Stimulated activated CD4-positive, alpha-beta T cell treated with anti-CD3 and anti-CD28 coated beads, Interleukin-15, amount 100 ng/mL, for 1 hour (primary cell): ENCODE data around the gene EDEM1.
A peak's percentile ranks its signal among the peaks of the same experiment; 100 is the strongest.
"Not testable (repeated sequence)": the region's sequence is repeated elsewhere in the genome, so short reads cannot be mapped to it uniquely, and the experiment has no call there.

Experiments used
- DNase-seq, 2 donors: peaks; one replicate each; pipeline ENCODE4 v3.0.0-alpha.2; 2020; ENCODE audit warnings: low read depth in 1 of 2, low spot score in 1 of 2

The EDEM1 gene

DNA sequence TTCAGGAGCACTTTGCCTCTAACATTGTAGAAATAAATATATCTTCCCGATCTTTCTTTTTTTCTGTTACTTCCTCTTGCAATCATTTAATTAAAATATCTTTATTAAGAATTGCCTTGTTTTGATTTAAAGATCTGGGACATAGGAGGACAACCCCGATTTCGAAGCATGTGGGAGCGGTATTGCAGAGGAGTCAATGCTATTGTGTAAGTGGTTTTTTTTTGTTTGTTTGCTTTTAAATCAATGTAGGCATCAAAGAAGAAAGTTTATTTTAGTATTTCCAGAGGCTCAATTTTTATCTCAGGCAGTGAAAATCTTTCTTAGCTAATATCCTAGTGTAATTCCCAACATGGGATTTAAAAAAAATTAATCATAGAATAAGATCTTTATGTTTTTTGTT is 15.5 kb upstream of the EDEM1 start:
- DNase-seq: no peak

DNA sequence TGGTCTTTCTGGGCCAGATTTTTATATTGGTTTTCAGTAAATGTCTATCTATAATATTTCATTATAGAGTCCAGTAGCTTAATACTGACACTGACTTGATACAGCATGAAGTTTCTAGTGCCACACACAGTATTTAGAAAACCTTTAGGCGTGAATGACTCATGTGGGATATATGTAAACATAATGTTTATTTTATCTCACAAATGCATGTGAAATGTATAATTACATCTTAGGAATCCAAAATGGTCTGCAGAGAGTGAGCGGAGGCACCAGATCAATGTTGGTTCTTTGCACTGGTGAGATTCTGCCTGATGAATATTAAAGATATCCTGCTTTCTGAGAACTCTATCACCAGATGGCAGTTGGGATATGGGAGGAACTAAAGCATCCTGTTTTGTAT is 8.5 kb upstream of the EDEM1 start:
- DNase-seq: not testable (repeated sequence)

DNA sequence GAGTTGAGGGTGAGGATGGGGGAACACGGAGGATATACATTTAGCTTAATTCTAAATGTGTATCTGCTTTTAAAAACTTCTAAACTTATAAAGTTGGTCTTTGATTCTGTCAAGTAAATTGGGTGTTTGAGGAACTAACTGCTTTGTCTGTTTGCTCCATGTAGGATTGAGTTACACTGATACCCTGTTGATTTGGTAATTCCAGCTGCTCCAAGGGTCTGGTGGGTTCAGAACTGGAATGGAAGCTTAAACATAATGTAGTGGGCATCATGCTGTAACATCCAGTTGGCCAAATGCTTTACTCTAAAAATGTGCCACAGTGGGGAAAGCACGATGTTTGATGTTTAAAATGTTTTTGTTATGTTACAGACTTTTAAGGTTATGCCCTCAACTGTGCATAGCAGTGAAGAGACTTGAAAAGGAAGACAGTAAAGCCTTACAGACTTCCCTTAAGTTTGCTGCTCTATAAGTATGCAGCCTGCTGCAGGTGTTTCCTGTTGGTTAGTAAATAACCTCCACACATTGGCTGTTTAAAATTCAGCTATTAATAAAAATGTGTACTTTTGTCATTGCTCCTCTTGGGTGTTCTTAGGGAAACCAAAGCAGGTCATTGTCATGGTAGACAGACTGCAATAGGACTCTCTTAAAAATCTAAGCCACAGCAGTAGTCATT is 5.9 kb upstream of the EDEM1 start:
- DNase-seq: no peak

DNA sequence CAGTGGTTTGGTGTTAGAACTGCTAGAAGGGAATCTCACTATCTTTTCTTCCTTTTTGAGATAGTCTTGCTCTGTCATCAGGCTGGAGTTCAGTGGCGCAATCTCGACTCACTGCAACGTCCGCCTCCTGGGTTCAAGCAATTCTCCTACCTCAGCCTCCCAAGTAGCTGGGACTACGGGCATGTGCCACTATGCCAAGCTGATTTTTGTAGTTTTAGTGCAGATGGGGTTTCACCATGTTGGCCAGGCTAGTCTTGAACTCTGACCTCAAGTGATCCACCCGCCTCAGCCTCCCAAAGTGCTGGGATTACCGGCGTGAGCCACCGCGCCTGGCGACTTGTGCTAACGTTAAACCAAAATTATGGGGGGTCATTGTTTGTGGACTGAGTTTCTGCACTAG is 3.8 kb upstream of the EDEM1 start:
- DNase-seq: not testable (repeated sequence)

DNA sequence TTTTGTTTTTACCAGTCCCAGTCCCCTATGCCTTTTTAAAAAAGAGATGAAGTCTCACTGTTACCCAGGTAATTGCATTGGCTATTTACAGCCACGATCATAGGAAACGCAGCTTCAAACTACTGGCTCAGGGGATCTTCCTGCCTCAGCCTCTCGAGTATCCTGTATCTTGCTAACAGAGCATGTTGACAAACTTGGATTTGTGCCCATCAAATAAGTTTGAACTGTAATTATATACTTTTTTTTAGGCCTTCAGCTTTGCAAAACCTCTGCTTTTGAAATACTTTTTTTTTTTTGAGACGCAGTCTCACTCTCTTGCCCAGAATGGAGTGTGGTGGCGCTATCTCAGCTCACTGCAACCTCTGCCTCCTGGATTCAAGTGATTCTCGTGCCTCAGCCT is 3.0 kb upstream of the EDEM1 start:
- DNase-seq: no peak

DNA sequence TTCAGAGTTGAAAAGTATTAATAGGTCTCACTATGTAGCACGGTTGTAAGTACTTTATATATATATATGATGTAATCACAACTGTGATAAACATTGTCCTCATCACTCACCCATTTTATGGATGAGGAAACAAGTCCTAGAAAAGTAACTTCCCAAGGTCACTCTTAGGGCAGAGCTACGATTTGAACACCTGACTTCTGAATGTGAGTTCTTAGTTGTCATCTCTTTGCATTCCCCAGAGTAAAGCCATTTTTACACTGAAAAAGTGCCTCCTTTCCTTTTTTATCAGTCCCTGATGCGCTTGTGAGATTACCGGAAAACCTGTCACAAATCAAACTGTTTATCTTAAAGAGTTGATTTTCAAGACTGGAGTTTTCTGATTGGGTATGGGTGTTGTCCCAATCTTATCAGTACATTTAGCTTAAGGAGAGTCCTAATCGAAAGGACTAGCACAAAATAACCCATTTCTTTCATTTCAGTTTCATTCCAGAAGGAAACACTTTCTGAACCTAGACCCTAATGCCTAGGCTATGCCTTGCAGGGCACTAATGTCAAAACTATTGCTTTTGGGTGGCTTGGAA is 2.3 kb upstream of the EDEM1 start:
- DNase-seq: no peak

DNA sequence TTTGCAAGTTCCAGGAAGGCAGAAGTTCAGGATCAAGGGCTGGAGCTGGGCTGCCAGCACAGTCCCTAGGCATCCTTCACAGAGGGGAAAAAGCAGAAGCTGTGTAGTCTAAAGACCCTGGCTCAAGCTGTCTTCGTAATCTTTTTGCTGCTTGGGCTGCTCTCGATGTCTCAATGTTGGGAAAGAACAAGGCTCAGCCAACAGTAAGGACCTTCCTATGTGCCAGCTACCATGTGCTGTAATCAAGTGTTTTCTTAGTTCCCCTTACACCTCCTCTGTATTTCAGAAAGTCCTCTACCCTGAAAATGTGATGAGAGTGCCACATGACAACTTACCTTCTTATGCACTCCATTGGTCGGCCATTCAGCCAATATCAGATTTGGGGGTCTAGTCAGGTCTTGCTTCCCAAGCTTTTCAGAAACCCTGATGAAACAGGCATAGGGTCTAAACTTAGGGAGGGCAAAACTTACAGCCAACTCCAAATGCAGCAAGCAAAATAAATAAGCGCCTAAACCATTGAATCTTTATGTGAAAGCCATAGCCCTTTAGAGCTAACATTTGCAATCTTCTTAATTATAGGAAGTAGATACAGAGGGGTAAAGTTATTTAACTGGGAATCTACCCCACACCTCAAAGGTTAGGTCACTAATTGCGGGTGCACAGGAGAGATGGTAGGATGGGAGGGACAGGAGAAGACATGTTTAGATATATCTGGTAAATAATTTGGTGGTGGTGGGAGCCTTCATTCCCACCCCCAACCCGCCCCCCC is 1.2 kb upstream of the EDEM1 start:
- DNase-seq: no peak

DNA sequence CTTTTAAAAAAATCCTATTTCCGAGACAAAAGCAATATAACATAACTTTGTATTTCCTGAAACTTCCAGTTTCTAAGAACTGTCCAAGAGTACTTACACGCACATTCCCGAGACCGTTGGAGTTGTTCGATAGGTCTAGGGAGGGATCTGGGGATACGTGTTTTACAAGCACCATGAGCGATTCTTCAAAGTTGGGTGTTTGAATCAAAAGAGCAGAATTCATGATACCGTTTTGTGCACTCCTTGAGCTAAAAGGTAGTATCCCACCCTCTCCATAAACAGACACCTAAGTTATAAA is 700 bp upstream of the EDEM1 start:
- no peak for DNase-seq

DNA sequence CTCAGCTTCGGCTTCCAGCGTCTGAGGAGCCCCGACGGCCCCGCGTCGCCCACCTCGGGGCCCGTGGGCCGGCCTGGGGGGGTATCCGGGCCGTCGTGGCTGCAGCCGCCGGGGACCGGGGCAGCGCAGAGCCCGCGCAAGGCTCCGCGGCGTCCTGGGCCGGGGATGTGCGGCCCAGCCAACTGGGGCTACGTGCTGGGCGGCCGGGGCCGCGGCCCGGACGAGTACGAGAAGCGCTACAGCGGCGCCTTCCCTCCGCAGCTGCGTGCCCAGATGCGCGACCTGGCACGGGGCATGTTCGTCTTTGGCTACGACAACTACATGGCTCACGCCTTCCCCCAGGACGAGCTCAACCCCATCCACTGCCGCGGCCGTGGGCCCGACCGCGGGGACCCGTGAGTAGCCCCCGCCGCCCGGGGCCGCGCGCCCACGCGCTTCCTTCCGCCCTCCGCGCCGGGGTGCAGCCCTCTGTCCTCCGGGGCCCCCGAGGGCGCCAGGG is 462 bp downstream of the EDEM1 start:
- DNase-seq: peak; percentile 18 to 41

DNA sequence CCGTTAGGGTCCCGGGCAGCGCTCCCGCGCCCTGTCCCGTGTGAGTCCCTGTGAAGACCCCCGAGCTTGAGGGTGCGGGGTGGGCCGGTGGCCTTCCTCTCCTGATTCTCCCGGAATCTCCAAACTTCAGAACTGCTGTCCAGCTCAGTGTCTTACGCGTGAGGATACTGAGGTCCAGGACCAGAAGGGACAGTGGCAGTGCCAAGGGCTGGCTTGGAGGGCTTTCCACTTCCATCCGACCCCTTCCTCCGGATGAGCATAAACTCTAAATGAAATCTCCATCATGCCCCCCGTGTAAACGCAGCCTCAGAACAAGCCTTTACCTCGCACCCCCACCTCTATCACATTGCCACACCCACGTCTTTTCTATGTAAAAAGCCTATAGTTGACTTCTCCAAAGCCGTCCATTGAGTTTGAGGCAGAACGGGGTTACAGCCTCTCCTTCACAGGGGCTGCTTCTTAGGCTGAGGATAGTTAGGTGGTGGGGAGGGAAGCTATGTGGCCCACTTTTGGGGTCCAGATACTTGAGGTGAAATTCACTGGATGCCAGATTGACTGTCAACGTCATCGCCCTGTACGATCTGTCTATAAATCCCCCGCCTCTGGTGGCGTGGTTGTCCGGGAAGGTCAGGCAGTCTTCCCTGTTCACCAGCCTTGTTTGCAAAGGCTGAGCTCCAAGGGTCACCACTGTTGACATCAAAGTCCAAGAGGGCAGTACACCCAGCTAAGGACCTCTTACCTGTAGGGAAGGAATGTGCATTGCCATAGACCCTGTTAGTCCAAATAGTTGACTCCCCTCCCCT is 1.1 kb downstream of the EDEM1 start:
- DNase-seq: peak in 1 of 2 donors; percentile 29

DNA sequence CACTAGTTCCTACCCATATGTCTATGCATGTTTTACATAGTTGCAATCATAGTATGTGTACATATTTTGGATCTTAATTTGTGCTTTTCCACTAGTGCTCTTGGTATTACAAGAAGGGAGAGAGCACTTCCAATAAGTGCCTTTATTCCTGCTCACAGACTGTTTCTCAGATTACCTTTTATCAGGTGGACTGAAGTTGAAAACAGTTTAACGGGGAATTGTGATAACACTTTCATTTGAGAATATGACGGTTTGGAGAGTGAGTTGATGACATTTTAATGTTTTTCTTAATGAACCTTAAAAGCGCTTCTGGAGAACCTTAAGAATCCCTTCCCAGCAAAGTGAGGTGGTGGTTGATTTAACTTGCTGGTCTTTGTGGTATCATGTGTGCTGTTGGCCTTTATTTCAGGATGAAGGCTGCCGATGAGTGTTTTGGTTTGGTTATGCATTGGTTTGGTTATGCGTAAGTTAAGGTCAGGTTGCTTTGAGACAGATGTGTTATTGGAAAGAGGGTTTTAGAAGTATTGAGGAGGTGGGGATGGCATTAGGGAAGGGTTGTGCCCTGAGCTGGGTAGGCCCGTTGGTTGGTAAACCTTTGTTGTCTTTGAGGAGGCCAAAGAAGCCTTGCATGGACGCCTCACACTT is 2.8 kb downstream of the EDEM1 start:
- no peak for DNase-seq

DNA sequence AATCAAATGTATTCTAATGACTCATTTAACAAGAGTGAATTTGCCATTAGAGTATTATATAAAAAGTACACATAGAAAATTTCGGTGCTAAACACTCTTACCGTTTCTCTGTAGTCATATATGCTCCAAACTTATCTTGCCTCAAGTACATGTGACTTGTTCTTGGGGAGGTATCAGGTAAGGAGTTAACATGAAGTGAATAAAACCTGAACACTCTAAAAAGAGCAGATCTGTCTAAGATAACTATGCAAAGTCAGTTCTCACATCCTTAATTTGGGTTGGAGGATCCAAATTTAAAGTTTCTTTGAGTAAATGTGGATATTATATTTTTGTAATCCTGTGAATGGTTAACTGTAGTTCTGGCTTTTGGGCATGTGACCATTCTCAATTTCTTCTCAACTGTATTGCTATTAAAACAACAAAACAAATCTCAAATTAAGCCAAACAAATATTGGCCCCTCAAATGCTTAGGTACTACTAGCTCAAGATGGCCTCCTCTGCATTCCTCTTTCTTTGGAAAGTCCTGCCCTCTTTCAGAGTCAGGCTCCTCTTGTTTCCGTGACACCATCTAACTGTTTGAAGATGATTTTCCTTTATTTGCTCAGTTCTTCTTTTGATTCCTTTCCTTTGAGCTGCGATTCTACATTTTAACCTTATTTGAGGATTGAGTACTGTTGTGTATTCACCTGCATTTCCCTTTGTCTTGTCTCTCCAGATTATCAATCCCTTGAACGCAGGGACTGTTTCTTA is 4.2 kb downstream of the EDEM1 start:
- DNase-seq: no peak

DNA sequence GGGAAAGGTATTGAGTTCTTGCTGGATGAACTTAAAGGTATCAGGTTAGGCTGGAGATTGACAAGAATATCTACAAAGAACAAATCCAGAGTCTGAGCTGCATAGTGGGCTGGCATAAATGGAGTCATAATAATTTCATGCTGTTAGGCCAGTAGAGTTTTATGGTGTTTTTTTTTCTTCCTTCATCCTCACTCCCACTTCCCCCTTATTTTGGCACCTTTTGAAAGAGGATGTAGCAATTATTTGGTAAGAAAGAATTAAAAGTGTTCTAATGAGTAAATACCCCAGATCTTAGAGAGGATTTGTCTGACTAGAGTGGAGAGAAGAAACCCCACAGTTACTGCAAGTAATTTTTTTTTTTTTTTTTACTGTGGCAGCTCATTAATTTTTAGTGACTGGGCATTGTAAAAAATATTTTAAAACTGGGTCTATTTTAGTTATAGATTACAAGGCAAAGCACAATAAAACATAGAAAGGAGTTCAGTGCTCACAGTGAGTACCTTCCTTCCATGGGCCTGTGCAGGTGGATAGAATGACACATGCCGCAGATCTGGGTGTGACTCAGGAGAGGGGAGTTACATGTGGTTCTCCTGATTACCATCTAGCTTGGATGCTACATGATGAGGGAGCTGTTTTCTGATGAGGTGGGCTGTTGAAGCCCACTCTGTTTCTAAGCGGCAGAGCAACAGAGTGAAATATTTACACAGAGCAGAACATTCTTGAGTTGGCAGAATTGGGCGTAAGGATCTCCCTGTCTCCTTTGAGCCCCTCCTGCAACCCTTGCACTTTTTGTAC is 5.3 kb downstream of the EDEM1 start:
- DNase-seq: no peak

DNA sequence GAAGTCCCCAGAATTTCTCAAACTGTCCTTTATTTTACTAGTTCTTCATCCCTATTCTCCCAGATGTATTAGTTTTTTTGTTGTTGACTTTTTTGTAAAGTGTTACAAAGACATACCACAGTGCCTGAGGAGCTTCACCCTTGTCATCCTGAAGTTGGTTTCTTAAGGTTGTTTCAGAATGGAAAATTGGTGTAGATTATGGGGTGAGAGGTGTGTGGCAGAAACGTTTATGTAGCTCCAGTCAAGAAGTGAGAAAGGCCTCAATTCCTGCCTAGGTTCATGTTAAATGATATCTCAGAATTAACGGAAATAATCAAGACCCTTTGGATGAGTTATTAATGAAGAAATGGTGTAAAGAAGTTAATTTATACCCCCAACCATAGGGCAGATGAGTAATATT is 6.8 kb downstream of the EDEM1 start:
- no peak for DNase-seq

DNA sequence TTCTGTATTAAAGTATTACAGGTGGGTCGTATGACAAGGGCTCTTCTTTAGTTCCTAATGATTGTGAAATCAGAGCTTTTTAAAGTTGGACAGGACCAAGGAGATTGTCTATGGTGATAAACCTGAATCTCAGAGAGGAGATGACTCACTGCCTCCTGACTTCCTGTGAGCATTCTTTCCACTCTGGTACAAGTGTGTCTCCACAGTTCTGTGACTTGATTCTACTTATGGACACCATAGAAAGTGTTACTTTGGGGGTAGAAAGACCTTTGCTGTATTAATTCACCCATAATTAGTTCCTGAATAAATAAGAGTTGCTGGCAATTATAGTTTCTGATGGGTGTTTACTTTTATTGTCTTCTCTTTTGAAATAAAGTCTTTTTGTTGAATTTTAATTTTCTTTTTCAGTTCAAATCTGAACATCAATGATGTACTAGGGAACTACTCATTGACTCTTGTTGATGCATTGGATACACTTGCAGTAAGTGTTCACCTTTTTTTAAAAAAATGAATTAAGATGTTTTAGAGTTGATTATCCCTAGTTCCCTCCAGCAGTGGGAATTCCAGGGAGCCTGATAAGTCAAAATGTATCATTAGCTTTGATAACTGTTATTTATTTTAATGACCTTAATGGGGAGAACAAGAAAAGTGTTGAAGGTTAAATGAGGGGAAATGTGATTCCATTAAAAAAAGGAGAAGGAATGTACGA is 7.4 kb downstream of the EDEM1 start:
- DNase-seq: no peak

DNA sequence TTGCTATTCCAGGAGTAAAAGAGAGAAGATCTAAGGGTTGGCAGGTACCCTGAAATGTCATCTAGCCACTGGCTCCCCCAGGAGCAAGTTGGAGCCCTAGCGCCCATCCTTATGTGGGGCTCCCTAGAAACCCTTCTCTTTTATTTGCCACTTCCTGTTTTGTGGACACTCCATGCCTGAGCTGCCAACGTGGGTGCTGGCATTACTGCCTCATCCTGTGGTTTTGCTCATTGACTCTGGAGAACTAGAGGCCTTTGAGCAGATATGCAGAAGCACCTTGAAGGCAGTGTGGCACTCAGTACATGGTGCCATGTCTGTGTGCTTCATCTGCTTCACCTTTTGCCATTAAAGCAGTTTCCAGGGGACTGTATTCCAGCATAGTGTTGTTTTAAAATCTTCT is 8.1 kb downstream of the EDEM1 start:
- no peak for DNase-seq

DNA sequence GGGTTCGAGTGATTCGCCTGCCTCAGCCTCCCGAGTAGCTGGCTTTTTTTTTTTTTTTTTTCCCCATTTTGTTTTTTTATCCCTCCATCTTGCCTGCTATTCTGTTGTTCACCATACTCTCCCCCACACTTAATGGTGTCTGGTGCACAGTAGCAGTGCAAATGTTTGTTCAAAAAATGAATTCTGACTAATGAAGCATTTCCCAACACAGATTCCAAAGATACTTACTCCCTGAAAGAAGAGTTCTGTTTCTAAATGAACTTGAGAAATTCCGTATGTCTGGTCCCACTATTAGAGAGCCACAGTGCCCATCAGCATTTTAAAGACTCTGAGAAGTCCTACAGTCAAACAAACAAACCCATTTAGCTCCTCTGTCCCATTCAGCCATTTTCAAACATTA is 9.5 kb downstream of the EDEM1 start:
- DNase-seq: no peak

DNA sequence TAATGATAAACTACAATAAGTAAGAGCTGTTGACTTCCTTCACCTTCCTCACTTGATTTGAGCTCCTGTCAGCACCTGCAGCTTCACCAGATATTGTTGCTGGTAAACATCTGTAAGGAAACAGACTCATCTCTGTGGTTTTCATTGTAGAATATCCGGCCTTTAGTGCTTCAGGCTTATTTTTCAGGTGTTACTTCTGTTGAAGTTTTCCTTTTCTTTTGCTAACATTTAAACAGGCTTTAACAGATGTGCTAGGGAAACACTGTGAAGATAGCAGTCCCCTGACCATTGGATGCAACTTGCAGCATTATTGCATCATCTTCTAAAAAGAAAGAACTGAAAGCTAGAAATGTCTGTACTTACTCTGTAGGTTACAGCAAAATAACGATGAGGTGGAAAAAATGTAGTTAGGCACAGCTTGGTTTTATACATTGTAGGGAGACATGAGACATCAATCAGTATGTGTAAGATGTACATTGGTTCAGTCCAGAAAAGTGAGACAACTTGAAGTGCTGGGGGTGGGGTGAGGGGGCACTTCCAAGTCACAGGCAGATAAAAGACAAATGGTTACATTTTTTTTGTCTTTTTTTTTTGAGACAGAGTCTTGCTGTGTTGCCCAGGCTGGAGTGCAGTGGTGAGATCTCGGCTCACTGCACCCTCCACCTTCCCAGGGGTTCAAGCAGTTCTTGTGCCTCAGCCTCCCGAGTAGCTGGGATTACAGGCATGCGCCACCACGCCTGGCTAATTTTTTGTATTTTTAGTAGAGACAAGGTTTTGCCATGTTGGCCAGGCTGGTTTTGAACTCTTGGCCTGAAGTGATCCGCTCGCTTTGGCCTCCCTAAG is 10.2 kb downstream of the EDEM1 start:
- no peak for DNase-seq
